Measurements from ENCODE around the gene ELOVL7. TPM values are rescaled to one million over a fixed set of nuclear protein-coding genes. Genes with fewer than 3 reads are reported as not detected.

Gene ELOVL7
- total RNA-seq, 1 donor from 2014 or later: 5.5 TPM

- no peaks in the 10 kb centered on the region for H3K9me3 ChIP-seq (ENCODE audit: low read depth)
- H3K36me3 ChIP-seq: no peaks in the 10 kb centered on the region
- H3K4me2 ChIP-seq: peak overlapping the region; percentile 98
- peak overlapping the region; percentile 89 for H3K4me3 Mint-ChIP-seq
- no peak for TF ChIP-seq CTCF (IDR thresholded peaks at IDR 0.05)
- TF ChIP-seq EZH2phosphoT487 (IDR thresholded peaks at IDR 0.05): peak; percentile 42
- TF ChIP-seq EZH2 (IDR thresholded peaks at IDR 0.05): peak; percentile 88
- H3K4me3 ChIP-seq: peak overlapping the region; percentile 95
- H3K9me3 Mint-ChIP-seq: peaks cover 2% of the 10 kb centered on the region
- peaks cover 21% of the 10 kb centered on the region for H3F3A ChIP-seq (ENCODE audit: low read depth)
- H3K27me3 Mint-ChIP-seq (ENCODE audit: insufficient read depth, low read depth): peaks cover 33% of the 10 kb centered on the region
- H4K20me1 ChIP-seq (ENCODE audit: low read depth): peaks cover 17% of the 10 kb centered on the region
- no peaks in the 10 kb centered on the region for H3K79me2 ChIP-seq (ENCODE audit: low read depth)
- H3K4me1 Mint-ChIP-seq: peaks cover 12% of the 10 kb centered on the region
- H3K27me3 ChIP-seq: peaks cover 35% of the 10 kb centered on the region
- H3K27ac Mint-ChIP-seq: no peak overlapping the region
- no peak overlapping the region for H3K27ac ChIP-seq
- no peaks in the 10 kb centered on the region for H3K36me3 Mint-ChIP-seq
- DNase-seq (ENCODE audit: low spot score): peak; percentile 39
- H3K4me1 ChIP-seq: peaks cover 7% of the 10 kb centered on the region
- peak overlapping the region; percentile 95 for H2AFZ ChIP-seq (replicated peaks)
- H3K9ac ChIP-seq: no peak overlapping the region
Measured at GRCh38 chr5:60843386-60843935, 608 bp downstream of the ELOVL7 start.

- no peak overlapping the region for H3K9ac ChIP-seq
- H3K4me2 ChIP-seq: peak overlapping the region; percentile 98
- peak; percentile 22 for DNase-seq (ENCODE audit: low spot score)
- H2AFZ ChIP-seq (replicated peaks): peak overlapping the region; percentile 95
- H3F3A ChIP-seq (ENCODE audit: low read depth): peaks cover 21% of the 10 kb centered on the region
- no peaks in the 10 kb centered on the region for H3K79me2 ChIP-seq (ENCODE audit: low read depth)
- peaks cover 35% of the 10 kb centered on the region for H3K27me3 ChIP-seq
- H4K20me1 ChIP-seq (ENCODE audit: low read depth): peaks cover 17% of the 10 kb centered on the region
- H3K27ac ChIP-seq: no peak overlapping the region
- peak overlapping the region; percentile 95 for H3K4me3 ChIP-seq
- no peaks in the 10 kb centered on the region for H3K36me3 ChIP-seq
- H3K4me1 ChIP-seq: peaks cover 7% of the 10 kb centered on the region
- H3K27me3 Mint-ChIP-seq (ENCODE audit: insufficient read depth, low read depth): peaks cover 33% of the 10 kb centered on the region
- H3K9me3 ChIP-seq (ENCODE audit: low read depth): no peaks in the 10 kb centered on the region
- no peaks in the 10 kb centered on the region for H3K36me3 Mint-ChIP-seq
- H3K4me1 Mint-ChIP-seq: peaks cover 12% of the 10 kb centered on the region
- H3K9me3 Mint-ChIP-seq: peaks cover 2% of the 10 kb centered on the region
- TF ChIP-seq CTCF (IDR thresholded peaks at IDR 0.05) (no peak), EZH2 (IDR thresholded peaks at IDR 0.05) (no peak), EZH2phosphoT487 (IDR thresholded peaks at IDR 0.05) (peak; percentile 15)
- H3K4me3 Mint-ChIP-seq: peak overlapping the region; percentile 89
- H3K27ac Mint-ChIP-seq: no peak overlapping the region
Measured at GRCh38 chr5:60842871-60843385, 1.1 kb downstream of the ELOVL7 start.

- Histone ChIP-seq H3F3A (ENCODE audit: low read depth) (peaks cover 21% of the 10 kb centered on the region), H3K9ac (no peak overlapping the region), H2AFZ (replicated peaks) (no peak overlapping the region), H3K27ac (no peak overlapping the region), H3K4me1 (peaks cover 12% of the 10 kb centered on the region), H3K27me3 (peaks cover 35% of the 10 kb centered on the region), H3K4me2 (no peak overlapping the region), H3K4me3 (no peak overlapping the region), H3K79me2 (ENCODE audit: low read depth) (no peaks in the 10 kb centered on the region), H4K20me1 (ENCODE audit: low read depth) (peaks cover 17% of the 10 kb centered on the region), H3K9me3 (ENCODE audit: low read depth) (no peaks in the 10 kb centered on the region), H3K36me3 (no peaks in the 10 kb centered on the region)
- Mint-ChIP-seq H3K9me3 (peaks cover 2% of the 10 kb centered on the region), H3K4me3 (no peak overlapping the region), H3K27me3 (ENCODE audit: insufficient read depth, low read depth) (peaks cover 30% of the 10 kb centered on the region), H3K4me1 (peaks cover 12% of the 10 kb centered on the region), H3K27ac (no peak overlapping the region), H3K36me3 (no peaks in the 10 kb centered on the region)
- no peak for TF ChIP-seq EZH2 (IDR thresholded peaks at IDR 0.05)
- TF ChIP-seq EZH2phosphoT487 (IDR thresholded peaks at IDR 0.05): no peak
- no peak for TF ChIP-seq CTCF (IDR thresholded peaks at IDR 0.05)
- no peak for DNase-seq (ENCODE audit: low spot score)
Measured at GRCh38 chr5:60841361-60841760, 2.7 kb downstream of the ELOVL7 start.

Data from neural progenitor cell (in vitro differentiated cells).